Natural killer cell (primary cell): ENCODE results near the gene LINC01488. TPM values are rescaled to one million over a fixed set of nuclear protein-coding genes. Genes with fewer than 3 reads are reported as not detected.

Experiments
- ATAC-seq, 3 donors: fragments of 150-1000 bp in 2 of 3; fragments of 200-7000 bp in 1 of 3; cut with Tn5 transposase; 1 replicate in 1 of 3; 2 replicates in 2 of 3; pipeline ENCODE4 v1.10.0; 2021; ENCODE audit warnings: mild to moderate bottlenecking in 2 of 3, moderate library complexity in 2 of 3
- DNase-seq, 2 donors: peaks; one replicate each; pipeline versions ENCODE4 v3.0.0 to v3.0.0-alpha.2; 2013 to 2021; ENCODE audit warnings: mixed read lengths in 1 of 2
- H3K27ac ChIP-seq: one replicate; pipeline ENCODE4 v1.5.1; 2013; ENCODE audit warnings: mild to moderate bottlenecking, low read length
- H3K27me3 ChIP-seq: one replicate; pipeline ENCODE4 v1.6.1; 2013; ENCODE audit warnings: low read length; ENCODE audit not compliant: control insufficient read depth, insufficient read depth
- H3K36me3 ChIP-seq: one replicate; pipeline ENCODE4 v1.6.1; 2013; ENCODE audit warnings: low read length; ENCODE audit not compliant: control insufficient read depth, insufficient read depth
- H3K4me1 ChIP-seq: one replicate; pipeline ENCODE4 v1.6.1; 2013; ENCODE audit warnings: low read length; ENCODE audit not compliant: control insufficient read depth, insufficient read depth
- H3K4me3 ChIP-seq: one replicate; pipeline ENCODE4 v1.5.1; 2013; ENCODE audit warnings: low read length
- H3K9me3 ChIP-seq: one replicate; pipeline ENCODE4 v1.6.1; 2013; ENCODE audit warnings: low read length; ENCODE audit not compliant: control insufficient read depth, insufficient read depth
- H3K27ac Mint-ChIP-seq, 2 donors: one replicate each; pipeline ENCODE4 v1.8.0; 2022; ENCODE audit warnings: mild to moderate bottlenecking in 2 of 2, mixed read lengths in 2 of 2, moderate library complexity in 1 of 2
- H3K27me3 Mint-ChIP-seq, 2 donors: one replicate each; pipeline ENCODE4 v1.8.0; 2022; ENCODE audit warnings: low read depth in 2 of 2, mixed read lengths in 2 of 2
- H3K36me3 Mint-ChIP-seq: one replicate; pipeline ENCODE4 v1.8.0; 2022; ENCODE audit warnings: mixed read lengths
- H3K4me1 Mint-ChIP-seq, 2 donors: one replicate each; pipeline ENCODE4 v1.8.0; 2022; ENCODE audit warnings: mixed read lengths in 2 of 2
- H3K4me3 Mint-ChIP-seq: one replicate; pipeline ENCODE4 v1.8.0; 2022; ENCODE audit warnings: mild to moderate bottlenecking, moderate library complexity, mixed read lengths
- H3K9me3 Mint-ChIP-seq, 2 donors: one replicate each; pipeline ENCODE4 v1.8.0; 2022; ENCODE audit warnings: mixed read lengths in 2 of 2
- WGBS: methylation state at CpG from one replicate; pipeline ENCODE4 v1.1.7; 2013; ENCODE audit warnings: missing lambda C conversion rate; ENCODE audit not compliant: insufficient coverage; 5-methylcytosine and 5-hydroxymethylcytosine counted together
- intact Hi-C: fragments of 100-400 bp; cut with micrococcal nuclease; formaldehyde crosslinking; loops from one replicate; pipeline ENCODE4 v1.14.2; 2022
- total RNA-seq, 4 donors: library from RNA; stranded (reverse); fragments of 120-200 nt in 1 of 4; gene quantifications; one replicate each; pipeline versions ENCODE4 v1.2.3 to v1.2.4, GENCODE V29; 2013 to 2022
- TF ChIP-seq, protein P1 (sequence below): fragments of 200-600 bp; IDR thresholded peaks from one replicate; pipeline ENCODE4 v1.8.0; 2022; ENCODE audit warnings: antibody characterized with exemption

LINC01488 gene
- total RNA-seq, 3 donors from 2014 or later (not counting 1 experiment from before 2014, with no cell fraction given): not detected

DNA sequence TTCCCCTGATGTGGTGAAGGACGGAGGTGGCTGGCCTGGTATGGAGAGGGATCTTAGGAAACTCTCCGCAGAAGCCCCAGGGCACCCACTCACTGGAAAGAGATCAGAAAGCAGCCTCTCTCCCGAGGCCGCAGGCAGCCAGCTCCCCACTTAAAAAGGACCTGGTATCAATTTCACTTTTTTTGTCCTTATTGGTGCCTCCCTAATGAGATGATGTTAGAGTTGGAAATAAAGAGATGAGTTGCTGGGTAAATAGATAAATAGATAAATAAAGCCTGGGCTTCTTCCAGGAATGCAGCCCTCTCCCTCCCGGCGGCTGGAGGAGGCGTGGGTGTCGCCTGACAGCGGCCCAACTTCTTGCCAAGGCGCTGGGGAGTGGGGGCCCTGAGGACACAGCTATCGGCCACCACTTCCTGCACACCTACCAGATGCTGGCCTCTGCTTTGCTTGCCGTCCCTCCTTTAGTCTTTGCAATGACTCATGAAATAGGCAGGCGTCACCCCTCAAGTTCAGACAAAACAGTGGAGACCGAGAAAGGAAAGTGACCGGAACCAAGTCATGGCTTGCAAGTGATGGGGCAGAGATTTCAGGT, 42.9 kb downstream of the LINC01488 start:
- 86% methylated on average over 15 of the region's 15 CpGs for WGBS
- H3K4me3 ChIP-seq: no peak overlapping the region
- no peaks in the 10 kb centered on the region for H3K36me3 ChIP-seq

GRCh38 chr11:69524991-69525411, 43.5 kb downstream of the LINC01488 start:
- H3K27me3 Mint-ChIP-seq: peaks cover 6% of the 10 kb centered on the region in 2 donors
- no peak for ATAC-seq
- peaks cover 3% of the 10 kb centered on the region for H3K4me1 ChIP-seq
- H3K9me3 Mint-ChIP-seq: no peaks in the 10 kb centered on the region
- H3K27ac Mint-ChIP-seq: no peak overlapping the region
- H3K36me3 Mint-ChIP-seq: no peaks in the 10 kb centered on the region
- peaks cover 0 to 2% of the 10 kb centered on the region in 2 donors for H3K4me1 Mint-ChIP-seq
- 94% methylated on average over 15 of the region's 15 CpGs for WGBS
- H3K27me3 ChIP-seq: no peaks in the 10 kb centered on the region
- no peaks in the 10 kb centered on the region for H3K9me3 ChIP-seq
- intact Hi-C loops: no loop called here
- no peak overlapping the region for H3K4me3 ChIP-seq
- no peak overlapping the region for H3K27ac ChIP-seq
- TF ChIP-seq, protein P1, sequence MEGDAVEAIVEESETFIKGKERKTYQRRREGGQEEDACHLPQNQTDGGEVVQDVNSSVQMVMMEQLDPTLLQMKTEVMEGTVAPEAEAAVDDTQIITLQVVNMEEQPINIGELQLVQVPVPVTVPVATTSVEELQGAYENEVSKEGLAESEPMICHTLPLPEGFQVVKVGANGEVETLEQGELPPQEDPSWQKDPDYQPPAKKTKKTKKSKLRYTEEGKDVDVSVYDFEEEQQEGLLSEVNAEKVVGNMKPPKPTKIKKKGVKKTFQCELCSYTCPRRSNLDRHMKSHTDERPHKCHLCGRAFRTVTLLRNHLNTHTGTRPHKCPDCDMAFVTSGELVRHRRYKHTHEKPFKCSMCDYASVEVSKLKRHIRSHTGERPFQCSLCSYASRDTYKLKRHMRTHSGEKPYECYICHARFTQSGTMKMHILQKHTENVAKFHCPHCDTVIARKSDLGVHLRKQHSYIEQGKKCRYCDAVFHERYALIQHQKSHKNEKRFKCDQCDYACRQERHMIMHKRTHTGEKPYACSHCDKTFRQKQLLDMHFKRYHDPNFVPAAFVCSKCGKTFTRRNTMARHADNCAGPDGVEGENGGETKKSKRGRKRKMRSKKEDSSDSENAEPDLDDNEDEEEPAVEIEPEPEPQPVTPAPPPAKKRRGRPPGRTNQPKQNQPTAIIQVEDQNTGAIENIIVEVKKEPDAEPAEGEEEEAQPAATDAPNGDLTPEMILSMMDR: no peak
- no peak for DNase-seq
- H3K4me3 Mint-ChIP-seq: no peak overlapping the region
- H3K36me3 ChIP-seq: no peaks in the 10 kb centered on the region

More for the DNA sequence above, 42.9 kb downstream of the LINC01488 start:
- H3K27me3 ChIP-seq: no peaks in the 10 kb centered on the region
- TF ChIP-seq, protein P1: no peak
- Mint-ChIP-seq H3K36me3 (no peaks in the 10 kb centered on the region), H3K27me3 (peaks cover 2% of the 10 kb centered on the region in 2 donors), H3K4me1 (no peaks in the 10 kb centered on the region), H3K27ac (no peak overlapping the region), H3K9me3 (no peaks in the 10 kb centered on the region), H3K4me3 (no peak overlapping the region)
- no peak for DNase-seq
- H3K4me1 ChIP-seq: no peaks in the 10 kb centered on the region
- no peak overlapping the region for H3K27ac ChIP-seq
- H3K9me3 ChIP-seq: no peaks in the 10 kb centered on the region
- intact Hi-C loops: no loop called here
- ATAC-seq: no peak

DNA sequence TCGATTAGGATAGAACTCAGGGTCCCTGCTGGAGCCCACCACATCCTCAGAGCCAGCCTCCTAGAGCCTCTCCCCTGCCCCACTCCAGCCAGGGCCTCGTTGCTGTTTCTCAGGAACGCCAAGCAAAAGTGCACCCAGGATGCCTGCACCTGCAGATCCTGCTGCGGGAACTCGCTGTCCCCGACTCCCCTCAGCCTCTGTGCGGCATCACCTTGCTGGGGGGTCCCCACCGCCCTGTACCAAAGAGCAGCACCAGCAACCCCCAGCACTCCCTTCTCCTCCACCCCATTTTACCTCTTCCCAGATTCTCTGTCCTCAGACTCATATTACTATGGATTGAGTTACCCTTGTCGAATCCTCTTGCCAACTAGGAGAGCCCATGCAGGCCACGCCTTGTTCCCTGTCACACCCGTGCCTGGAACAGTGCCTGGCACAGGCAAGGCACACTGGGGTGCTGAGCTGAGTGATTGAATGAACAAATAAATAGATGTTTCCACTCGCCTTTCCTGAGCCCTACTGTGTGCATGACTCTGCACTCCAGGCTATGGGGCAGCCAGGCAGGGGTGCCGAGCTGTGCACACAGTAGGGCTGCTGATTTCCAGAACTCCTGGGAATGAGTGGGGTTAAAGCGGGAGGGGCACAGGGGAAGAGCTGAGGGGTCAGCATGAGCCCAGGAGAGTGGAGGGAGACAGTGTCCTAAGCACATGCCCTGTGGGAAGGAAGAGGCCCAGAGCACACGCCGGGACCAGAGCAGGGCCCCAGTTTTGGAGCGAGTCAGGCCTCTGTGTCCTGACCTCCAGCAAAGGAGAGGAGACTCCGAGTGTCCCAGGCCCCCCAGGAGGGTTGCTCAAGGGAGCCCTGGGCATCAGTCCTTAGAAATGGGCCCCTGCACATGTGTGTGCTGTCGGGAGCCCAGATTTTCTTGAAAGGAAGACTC, 44.3 kb downstream of the LINC01488 start:
- no peaks in the 10 kb centered on the region for H3K9me3 ChIP-seq
- no peaks in the 10 kb centered on the region for H3K36me3 ChIP-seq
- no peaks in the 10 kb centered on the region for H3K36me3 Mint-ChIP-seq
- H3K4me3 Mint-ChIP-seq: no peak overlapping the region
- no peaks in the 10 kb centered on the region for H3K27me3 ChIP-seq
- no peak overlapping the region for H3K27ac Mint-ChIP-seq
- WGBS: 86% methylated on average over 19 of the region's 19 CpGs
- intact Hi-C loops: no loop called here
- no peak for DNase-seq
- TF ChIP-seq, protein P1: no peak
- H3K4me1 ChIP-seq: peaks cover 11% of the 10 kb centered on the region
- ATAC-seq: no peak
- H3K4me3 ChIP-seq: no peak overlapping the region
- peaks cover 0 to 10% of the 10 kb centered on the region in 2 donors for H3K4me1 Mint-ChIP-seq
- H3K9me3 Mint-ChIP-seq: no peaks in the 10 kb centered on the region
- no peak overlapping the region for H3K27ac ChIP-seq
- peaks cover 14% of the 10 kb centered on the region in 2 donors for H3K27me3 Mint-ChIP-seq
